HEK293 (cell line): ENCODE data around the gene CENPP.

Experiments
- CTCF ChIA-PET: fragments of 350-600 bp; formaldehyde crosslinking; extraction: SDS; loops from one replicate; lab custom pipeline; 2021; ENCODE audit warnings: antibody characterized with exemption; lab: Yijun Ruan, JAX
- POLR2A ChIA-PET: fragments of 300-600 bp; formaldehyde crosslinking; extraction: SDS; loops from one replicate; lab custom pipeline; 2020; ENCODE audit warnings: antibody characterized with exemption, inconsistent platforms; lab: Yijun Ruan, JAX
- H3K27ac ChIP-seq: fragments of 200-500 bp; sonication (Bioruptor generic); 2 replicates; pipeline ENCODE4 v1.5.1; 2014; ENCODE audit warnings: low read depth, low read length, control low read depth, inconsistent platforms; ENCODE audit errors: extremely low read depth
- H3K36me3 ChIP-seq, 2 experiments: fragments of 200-500 bp in 1 of 2; sonication (Bioruptor generic) in 1 of 2; 1 replicate in 1 of 2; 2 replicates in 1 of 2; pipeline ENCODE4 v1.5.1; 2014 to 2017; ENCODE audit warnings: inconsistent platforms in 2 of 2, low read length in 2 of 2; ENCODE audit not compliant: control insufficient read depth in 2 of 2, insufficient read depth in 1 of 2
- H3K4me1 ChIP-seq: fragments of 200-500 bp; sonication (Bioruptor generic); 2 replicates; pipeline ENCODE4 v1.5.1; 2014; ENCODE audit warnings: mild to moderate bottlenecking, low read length, inconsistent platforms; ENCODE audit not compliant: control insufficient read depth, insufficient read depth
- H3K4me3 ChIP-seq: 2 replicates; pipeline ENCODE4 v1.5.1; 2011; ENCODE audit warnings: low read depth, mild to moderate bottlenecking, control low read depth, low read length, moderate library complexity
- H3K9me3 ChIP-seq: fragments of 200-500 bp; sonication (Bioruptor generic); 2 replicates; pipeline ENCODE4 v1.5.1; 2014; ENCODE audit warnings: low read depth, low read length, inconsistent platforms; ENCODE audit not compliant: control insufficient read depth, insufficient read depth
- BCL11A ChIP-seq: fragments of 450-650 bp; formaldehyde crosslinking; IDR thresholded peaks from 2 replicates; pipeline ENCODE4 v1.5.1; 2016; ENCODE audit warnings: low read depth, missing biosample characterization, missing genetic modification characterization
- HOXC10 ChIP-seq: sonication (generic); formaldehyde crosslinking; IDR thresholded peaks from 2 replicates; pipeline ENCODE4 v1.8.1; 2023; ENCODE audit warnings: mild to moderate bottlenecking, missing genetic modification reagents
- KLF8 ChIP-seq: fragments of 450-650 bp; formaldehyde crosslinking; IDR thresholded peaks from 2 replicates; pipeline ENCODE4 v1.5.1; 2016; ENCODE audit warnings: missing biosample characterization, missing genetic modification characterization
- KLF9 ChIP-seq: fragments of 450-650 bp; formaldehyde crosslinking; IDR thresholded peaks from 2 replicates; pipeline ENCODE4 v1.5.1; 2016; ENCODE audit warnings: missing biosample characterization, missing genetic modification characterization, low read depth
- ZBTB21 ChIP-seq: fragments of 450-650 bp; formaldehyde crosslinking; IDR thresholded peaks from 2 replicates; pipeline ENCODE4 v1.5.1; 2017; ENCODE audit warnings: missing biosample characterization, missing genetic modification characterization
- ZBTB48 ChIP-seq: fragments of 450-650 bp; formaldehyde crosslinking; IDR thresholded peaks from 2 replicates; pipeline ENCODE4 v1.5.1; 2016; ENCODE audit warnings: missing biosample characterization, missing genetic modification characterization
- ZBTB7A ChIP-seq: fragments of 450-650 bp; formaldehyde crosslinking; IDR thresholded peaks from 2 replicates; pipeline ENCODE4 v1.5.1; 2016; ENCODE audit warnings: low read depth, missing biosample characterization, missing genetic modification characterization
- ZFHX2 ChIP-seq: fragments of 450-650 bp; formaldehyde crosslinking; conservative IDR thresholded peaks from 2 replicates; pipeline ENCODE4 v1.5.1; 2016; ENCODE audit warnings: missing biosample characterization, missing genetic modification characterization
- ZFP69B ChIP-seq: fragments of 450-650 bp; formaldehyde crosslinking; IDR thresholded peaks from 2 replicates; pipeline ENCODE4 v1.5.1; 2016; ENCODE audit warnings: missing biosample characterization, missing genetic modification characterization
- ZNF274 ChIP-seq, 2 experiments: fragments of 200-500 bp in 1 of 2; fragments of 450-650 bp in 1 of 2; sonication (Bioruptor generic) in 1 of 2; formaldehyde crosslinking in 1 of 2; IDR thresholded peaks; 2 replicates each; pipeline versions ENCODE4 v1.5.1 to v1.6.1; 2014 to 2016; ENCODE audit warnings: borderline replicate concordance in 1 of 2, inconsistent platforms in 1 of 2, low read length in 1 of 2, missing biosample characterization in 1 of 2, missing genetic modification characterization in 1 of 2
- ZNF324 ChIP-seq: fragments of 450-650 bp; formaldehyde crosslinking; IDR thresholded peaks from 2 replicates; pipeline ENCODE4 v1.5.1; 2016; ENCODE audit warnings: missing biosample characterization, missing genetic modification characterization
- ZNF335 ChIP-seq: fragments of 450-650 bp; formaldehyde crosslinking; conservative IDR thresholded peaks from 2 replicates; pipeline ENCODE4 v1.5.1; 2016; ENCODE audit warnings: missing biosample characterization, missing genetic modification characterization
- ZNF654 ChIP-seq: fragments of 450-650 bp; formaldehyde crosslinking; IDR thresholded peaks from 2 replicates; pipeline ENCODE4 v1.5.1; 2016; ENCODE audit warnings: low read depth, missing biosample characterization, missing genetic modification characterization
- ZNF658 ChIP-seq: fragments of 450-650 bp; formaldehyde crosslinking; IDR thresholded peaks from 2 replicates; pipeline ENCODE4; 2016; ENCODE audit warnings: missing biosample characterization, missing genetic modification characterization
- ZNF660 ChIP-seq: fragments of 450-650 bp; IDR thresholded peaks from 2 replicates; pipeline ENCODE4 v1.5.1; 2018; ENCODE audit warnings: missing biosample characterization, mild to moderate bottlenecking, missing genetic modification characterization
- ZNF664 ChIP-seq: fragments of 450-650 bp; formaldehyde crosslinking; IDR thresholded peaks from 2 replicates; pipeline ENCODE4 v1.5.1; 2016; ENCODE audit warnings: missing biosample characterization, missing genetic modification characterization
- TF ChIP-seq, protein P1 (sequence below): fragments of 450-650 bp; formaldehyde crosslinking; IDR thresholded peaks from 2 replicates; pipeline ENCODE4 v1.5.1; 2017; ENCODE audit warnings: missing biosample characterization, missing genetic modification characterization
- TF ChIP-seq, protein P2 (sequence below): fragments of 450-650 bp; formaldehyde crosslinking; IDR thresholded peaks from 2 replicates; pipeline ENCODE4 v1.5.0; 2017; ENCODE audit warnings: missing biosample characterization, missing genetic modification characterization, borderline replicate concordance

CENPP gene

DNA sequence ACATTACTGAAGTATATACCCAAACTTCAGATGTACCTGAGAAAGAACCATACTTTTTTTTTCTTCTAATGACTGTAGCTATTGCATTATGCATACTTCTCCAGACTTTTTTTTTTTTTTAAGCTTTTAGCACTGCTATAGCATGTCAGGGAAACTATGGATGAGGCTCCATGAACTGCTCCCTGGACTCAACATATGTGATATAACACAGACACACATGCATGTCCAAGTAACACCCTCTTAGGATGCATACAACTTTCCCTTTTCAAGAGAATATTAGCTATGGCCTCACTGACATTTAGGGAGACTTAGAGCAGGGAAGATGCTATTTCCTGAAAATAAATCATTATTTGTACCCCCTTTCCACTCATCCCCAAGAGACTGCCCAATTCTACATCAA lies 157.1 kb downstream of the CENPP start (continued):
- no peak for TF ChIP-seq HOXC10 (CRISPR knock-in tag)
- TF ChIP-seq ZNF658 (tag by site-specific recombination) = no peak
- no peak for TF ChIP-seq ZNF335 (tag by site-specific recombination)
- no peak for TF ChIP-seq ZNF664 (tag by site-specific recombination)
- TF ChIP-seq ZBTB7A (tag by site-specific recombination) = no peak
- TF ChIP-seq ZNF274 (IDR thresholded peaks at IDR 0.05; ENCODE audit: low read length) = no peak
- TF ChIP-seq ZNF274 (tag by site-specific recombination; IDR thresholded peaks at IDR 0.05; ENCODE audit: borderline replicate concordance) = no peak

DNA sequence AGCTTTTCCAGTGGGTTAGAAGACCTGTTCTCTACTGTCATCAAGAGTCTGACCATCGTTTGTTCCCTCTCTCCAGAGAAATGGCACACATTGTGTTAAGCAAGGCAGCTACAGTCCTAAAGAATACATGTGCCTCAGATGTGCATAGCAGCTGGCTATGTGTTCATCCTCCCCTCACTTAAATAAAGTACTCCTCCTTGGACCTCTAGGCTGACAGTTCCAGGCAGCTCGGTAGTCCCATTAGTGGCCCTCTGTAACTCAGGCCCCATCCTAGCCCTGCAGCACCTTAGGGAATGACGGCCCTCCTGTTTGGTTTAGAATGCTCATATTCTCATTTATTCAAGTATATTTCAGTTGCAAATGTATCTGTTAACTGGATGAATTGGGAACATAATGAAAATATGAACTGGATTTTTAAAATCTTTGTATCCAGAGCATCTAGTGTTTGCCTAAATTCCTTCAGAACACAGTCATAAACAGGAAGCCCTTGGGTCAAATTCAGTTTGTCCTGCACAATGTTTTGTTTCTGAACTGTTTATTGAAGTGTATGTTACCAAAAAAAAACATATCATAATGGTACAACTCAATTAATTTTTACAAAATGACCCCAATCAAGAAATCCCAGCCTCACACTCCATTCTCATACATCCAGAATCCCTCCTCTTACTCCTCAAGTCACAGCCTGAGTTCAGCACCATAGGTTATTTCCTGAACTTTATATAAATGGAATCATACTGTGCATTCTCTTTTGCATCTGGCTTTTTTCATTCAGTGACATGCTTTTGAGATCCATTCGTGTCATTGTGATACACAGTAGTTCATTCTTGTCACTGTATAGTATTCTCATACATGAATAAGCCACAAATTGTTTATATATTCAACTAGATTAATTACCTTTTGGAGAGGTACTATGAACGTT lies 158.1 kb downstream of the CENPP start:
- POLR2A ChIA-PET = no interaction called here
- no peak overlapping the region for H3K27ac ChIP-seq
- no peak overlapping the region for H3K4me3 ChIP-seq
- H3K36me3 ChIP-seq = no peaks in the 10 kb centered on the region
- H3K9me3 ChIP-seq = no peaks in the 10 kb centered on the region
- TF ChIP-seq ZNF664 (tag by site-specific recombination) (no peak), ZNF654 (no peak), ZBTB48 (tag by site-specific recombination) (no peak), ZBTB21 (tag by site-specific recombination) (no peak), ZNF335 (tag by site-specific recombination) (no peak), ZNF324 (tag by site-specific recombination) (no peak), ZFP69B (tag by site-specific recombination) (no peak), ZNF660 (tag by site-specific recombination) (no peak), BCL11A (tag by site-specific recombination) (no peak)
- TF ChIP-seq, protein P1, sequence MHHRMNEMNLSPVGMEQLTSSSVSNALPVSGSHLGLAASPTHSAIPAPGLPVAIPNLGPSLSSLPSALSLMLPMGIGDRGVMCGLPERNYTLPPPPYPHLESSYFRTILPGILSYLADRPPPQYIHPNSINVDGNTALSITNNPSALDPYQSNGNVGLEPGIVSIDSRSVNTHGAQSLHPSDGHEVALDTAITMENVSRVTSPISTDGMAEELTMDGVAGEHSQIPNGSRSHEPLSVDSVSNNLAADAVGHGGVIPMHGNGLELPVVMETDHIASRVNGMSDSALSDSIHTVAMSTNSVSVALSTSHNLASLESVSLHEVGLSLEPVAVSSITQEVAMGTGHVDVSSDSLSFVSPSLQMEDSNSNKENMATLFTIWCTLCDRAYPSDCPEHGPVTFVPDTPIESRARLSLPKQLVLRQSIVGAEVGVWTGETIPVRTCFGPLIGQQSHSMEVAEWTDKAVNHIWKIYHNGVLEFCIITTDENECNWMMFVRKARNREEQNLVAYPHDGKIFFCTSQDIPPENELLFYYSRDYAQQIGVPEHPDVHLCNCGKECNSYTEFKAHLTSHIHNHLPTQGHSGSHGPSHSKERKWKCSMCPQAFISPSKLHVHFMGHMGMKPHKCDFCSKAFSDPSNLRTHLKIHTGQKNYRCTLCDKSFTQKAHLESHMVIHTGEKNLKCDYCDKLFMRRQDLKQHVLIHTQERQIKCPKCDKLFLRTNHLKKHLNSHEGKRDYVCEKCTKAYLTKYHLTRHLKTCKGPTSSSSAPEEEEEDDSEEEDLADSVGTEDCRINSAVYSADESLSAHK (tag by site-specific recombination) = no peak
- TF ChIP-seq, protein P2, sequence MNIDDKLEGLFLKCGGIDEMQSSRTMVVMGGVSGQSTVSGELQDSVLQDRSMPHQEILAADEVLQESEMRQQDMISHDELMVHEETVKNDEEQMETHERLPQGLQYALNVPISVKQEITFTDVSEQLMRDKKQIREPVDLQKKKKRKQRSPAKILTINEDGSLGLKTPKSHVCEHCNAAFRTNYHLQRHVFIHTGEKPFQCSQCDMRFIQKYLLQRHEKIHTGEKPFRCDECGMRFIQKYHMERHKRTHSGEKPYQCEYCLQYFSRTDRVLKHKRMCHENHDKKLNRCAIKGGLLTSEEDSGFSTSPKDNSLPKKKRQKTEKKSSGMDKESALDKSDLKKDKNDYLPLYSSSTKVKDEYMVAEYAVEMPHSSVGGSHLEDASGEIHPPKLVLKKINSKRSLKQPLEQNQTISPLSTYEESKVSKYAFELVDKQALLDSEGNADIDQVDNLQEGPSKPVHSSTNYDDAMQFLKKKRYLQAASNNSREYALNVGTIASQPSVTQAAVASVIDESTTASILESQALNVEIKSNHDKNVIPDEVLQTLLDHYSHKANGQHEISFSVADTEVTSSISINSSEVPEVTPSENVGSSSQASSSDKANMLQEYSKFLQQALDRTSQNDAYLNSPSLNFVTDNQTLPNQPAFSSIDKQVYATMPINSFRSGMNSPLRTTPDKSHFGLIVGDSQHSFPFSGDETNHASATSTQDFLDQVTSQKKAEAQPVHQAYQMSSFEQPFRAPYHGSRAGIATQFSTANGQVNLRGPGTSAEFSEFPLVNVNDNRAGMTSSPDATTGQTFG (tag by site-specific recombination) = no peak
- H3K4me1 ChIP-seq = no peaks in the 10 kb centered on the region
- CTCF ChIA-PET = interaction anchor here (0.6 kb wide), 1 partner anchor 162 kb away, joined by 4 read pairs; no protein-coding TSS in a partner anchor

DNA sequence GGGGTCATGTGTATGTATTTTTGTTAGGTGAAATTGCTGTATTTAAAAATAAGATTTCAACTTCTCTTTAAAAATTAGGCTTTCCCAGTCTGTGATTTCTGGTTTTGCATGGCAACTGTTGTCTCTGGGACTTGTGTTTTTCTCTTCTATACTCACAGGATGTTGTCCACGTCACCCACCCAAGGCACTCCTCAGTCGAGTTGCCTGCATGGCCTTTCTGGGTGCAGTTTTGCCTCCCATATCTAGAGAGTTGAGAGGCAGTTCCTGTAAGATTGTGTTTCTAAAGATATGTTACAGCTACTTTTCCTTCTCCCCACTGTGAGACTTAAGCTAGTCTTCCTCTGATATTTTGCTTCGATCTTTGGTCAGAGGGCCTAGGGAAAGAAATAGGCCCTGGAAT lies 158.8 kb downstream of the CENPP start:
- H3K9me3 ChIP-seq = no peaks in the 10 kb centered on the region
- H3K4me3 ChIP-seq = no peak overlapping the region
- CTCF ChIA-PET = no interaction called here
- TF ChIP-seq ZFHX2 (tag by site-specific recombination) (no peak), ZNF658 (tag by site-specific recombination) (no peak), KLF9 (tag by site-specific recombination) (no peak), KLF8 (tag by site-specific recombination) (no peak)
- H3K27ac ChIP-seq = no peak overlapping the region
- H3K4me1 ChIP-seq = no peaks in the 10 kb centered on the region
- POLR2A ChIA-PET = no interaction called here
- H3K36me3 ChIP-seq = no peaks in the 10 kb centered on the region
